ENCODE results near the gene PITX2.
A peak's percentile ranks its signal among the peaks of the same experiment; 100 is the strongest.

The PITX2 gene

DNA sequence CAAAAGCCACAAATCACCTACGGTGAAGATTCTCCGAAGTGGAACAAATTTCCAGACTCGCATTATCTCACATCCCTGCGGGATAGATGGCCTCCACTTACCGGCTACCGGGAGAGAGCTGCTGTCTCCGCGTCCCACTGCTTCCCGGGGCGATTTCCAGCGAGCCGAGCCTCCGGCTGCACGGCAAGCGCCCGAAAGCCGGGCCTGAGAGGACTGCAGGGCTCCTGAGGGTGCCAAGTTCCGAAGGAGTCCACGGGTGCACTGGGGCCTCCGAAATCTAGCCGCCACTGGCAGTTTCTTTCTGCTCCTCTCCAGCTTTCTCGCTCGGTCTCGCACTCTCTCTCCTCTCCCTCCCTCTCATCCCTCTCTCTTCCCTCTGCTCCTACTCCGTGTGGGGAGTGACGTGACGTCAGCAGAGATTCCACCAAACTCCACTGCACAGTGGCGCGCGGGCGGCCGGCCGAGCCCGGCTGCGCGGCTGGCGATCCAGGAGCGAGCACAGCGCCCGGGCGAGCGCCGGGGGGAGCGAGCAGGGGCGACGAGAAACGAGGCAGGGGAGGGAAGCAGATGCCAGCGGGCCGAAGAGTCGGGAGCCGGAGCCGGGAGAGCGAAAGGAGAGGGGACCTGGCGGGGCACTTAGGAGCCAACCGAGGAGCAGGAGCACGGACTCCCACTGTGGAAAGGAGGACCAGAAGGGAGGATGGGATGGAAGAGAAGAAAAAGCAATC lies 14.0 kb upstream of the PITX2 start:
- no peak for DNase-seq (ENCODE audit: low spot score)

DNA sequence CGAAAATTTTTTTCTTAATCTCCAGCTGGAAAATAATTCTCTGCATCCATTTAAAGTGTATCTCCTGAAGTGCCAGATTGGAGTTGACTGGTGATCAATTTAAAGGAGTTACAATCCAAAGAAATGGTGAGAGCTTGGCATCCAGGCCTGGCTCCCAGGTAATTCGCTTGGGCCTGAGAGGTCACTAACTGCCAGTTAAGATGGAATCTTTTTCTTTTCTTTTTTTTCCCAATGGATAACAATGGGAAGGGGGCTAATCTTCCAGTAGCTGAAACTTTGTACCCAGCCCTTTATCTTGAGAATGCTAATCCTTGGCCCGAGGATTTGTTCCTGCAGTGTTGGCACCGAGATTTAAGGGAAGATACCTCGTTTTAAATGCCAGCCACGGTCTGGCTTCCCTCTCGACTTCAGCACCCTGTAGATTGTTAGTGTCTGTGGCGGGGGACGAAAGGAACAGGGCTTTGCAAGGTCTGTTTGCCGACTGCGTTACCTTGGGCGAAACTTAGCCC lies 13.3 kb upstream of the PITX2 start:
- no peak for DNase-seq (ENCODE audit: low spot score)

DNA sequence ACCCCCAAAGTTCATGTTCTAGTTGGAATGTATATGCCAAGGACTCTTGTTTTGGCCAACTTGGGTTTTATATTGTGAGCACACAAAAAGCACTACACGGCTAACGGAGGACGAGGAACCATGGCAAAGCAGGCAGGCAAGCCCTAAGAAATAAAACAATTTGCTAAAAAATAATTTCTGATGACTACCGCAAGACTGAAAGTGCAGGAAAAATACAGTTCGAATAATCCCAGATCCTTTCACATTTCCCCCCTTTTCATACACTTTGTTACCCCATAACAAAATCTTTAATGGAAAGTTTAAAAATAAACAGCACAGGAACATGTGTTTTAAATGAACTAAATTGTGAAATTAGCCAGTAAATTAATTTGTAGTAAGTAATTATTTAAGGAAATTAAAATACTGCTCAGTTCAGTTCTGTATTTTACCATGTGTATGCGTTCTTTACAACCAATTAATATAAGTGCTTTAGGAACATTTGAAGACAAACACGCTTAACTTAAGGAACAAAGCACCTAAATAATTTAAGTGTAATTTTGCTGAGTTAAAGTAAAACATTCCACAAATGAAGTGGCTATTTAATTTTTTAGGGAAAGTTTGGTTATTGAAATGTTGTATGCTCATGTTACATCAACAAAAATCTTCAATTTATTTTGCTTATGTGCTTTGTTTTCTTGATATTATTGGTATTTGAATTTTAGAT lies 12.4 kb upstream of the PITX2 start:
- no peak for DNase-seq (ENCODE audit: low spot score)

DNA sequence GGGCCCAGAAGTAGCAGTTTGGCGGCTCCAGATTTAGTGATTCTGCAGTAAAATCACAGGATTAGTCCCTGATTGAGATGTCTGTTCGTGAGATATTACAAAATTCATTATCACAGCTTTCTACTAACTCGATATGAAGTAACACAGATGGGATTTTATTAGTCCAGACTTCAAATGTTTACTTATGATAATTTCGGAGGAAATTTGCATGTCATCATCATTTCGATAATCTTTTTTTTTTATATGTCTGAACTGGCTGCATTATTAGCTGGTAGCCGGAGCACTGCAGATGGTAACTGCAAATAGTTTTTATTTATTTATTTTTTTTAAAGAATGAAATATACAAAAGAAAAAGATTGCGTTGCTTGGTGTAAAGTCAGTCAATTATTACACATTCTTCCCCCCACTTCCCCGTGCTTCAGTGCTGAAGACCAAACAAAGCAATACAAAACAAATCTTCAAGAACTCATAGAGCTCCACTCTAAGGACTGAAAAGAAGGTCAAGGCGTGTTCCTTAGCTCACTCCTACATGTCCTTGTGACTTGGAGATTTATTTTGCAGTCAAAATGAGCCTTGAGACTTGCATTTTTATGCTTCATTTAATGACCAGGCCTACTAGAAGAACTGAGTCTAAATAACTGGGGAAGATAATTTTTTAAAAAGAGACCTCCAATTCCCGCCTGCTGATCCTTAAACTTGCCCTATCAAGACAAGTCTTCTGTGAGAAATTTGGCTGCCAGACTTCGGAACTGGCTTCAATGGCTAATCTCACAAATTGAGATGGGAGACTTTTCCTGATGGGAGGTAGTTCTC lies 11.7 kb upstream of the PITX2 start:
- DNase-seq (ENCODE audit: low spot score): no peak

DNA sequence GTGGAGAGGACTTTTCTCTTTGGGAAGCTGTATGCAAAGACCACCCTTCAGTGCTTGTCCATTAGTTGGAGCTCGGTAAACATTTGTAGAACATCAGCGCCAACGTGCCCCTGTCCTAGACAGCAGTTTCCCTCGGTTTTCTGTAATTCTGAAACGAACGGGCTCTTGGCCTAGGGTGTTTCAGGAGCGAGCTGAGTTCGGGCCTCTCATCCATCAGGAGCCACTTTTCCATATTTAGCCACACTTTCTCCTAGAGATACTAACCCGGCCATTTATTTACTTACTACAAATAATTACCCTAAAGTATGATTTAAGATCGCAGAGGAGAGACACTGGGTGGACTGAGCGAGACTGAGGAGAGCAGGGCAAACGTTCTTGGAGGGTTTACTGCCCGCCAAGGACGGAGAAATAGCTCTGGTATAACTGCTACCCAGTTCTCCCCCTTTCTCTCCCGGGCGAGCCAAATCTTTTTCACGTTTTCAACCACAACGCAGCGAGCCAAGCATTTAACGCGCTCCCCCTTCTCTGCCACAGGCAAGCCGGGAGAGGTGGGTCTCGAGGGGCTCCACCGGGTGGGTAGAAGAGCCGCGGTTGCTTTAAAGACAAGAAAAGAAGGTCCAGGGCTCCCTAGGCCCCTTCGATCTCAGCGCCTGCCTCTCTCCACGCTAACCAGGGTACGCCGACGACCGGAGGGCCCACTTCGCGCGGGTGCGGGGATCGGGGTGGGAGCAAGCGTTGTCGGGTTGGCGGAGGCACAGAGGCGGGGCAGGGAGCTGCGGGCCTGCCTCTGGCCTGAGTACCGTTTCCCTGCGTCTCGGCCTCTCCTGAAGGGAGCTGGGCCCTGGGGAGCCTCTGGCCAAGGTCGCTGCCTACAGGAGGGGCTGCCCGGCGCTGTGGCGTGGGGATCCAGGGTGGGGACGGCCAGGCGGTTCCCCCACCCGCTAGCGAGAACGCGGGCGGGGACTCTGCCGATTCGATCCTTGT lies 10.8 kb upstream of the PITX2 start:
- no peak for DNase-seq (ENCODE audit: low spot score)

DNA sequence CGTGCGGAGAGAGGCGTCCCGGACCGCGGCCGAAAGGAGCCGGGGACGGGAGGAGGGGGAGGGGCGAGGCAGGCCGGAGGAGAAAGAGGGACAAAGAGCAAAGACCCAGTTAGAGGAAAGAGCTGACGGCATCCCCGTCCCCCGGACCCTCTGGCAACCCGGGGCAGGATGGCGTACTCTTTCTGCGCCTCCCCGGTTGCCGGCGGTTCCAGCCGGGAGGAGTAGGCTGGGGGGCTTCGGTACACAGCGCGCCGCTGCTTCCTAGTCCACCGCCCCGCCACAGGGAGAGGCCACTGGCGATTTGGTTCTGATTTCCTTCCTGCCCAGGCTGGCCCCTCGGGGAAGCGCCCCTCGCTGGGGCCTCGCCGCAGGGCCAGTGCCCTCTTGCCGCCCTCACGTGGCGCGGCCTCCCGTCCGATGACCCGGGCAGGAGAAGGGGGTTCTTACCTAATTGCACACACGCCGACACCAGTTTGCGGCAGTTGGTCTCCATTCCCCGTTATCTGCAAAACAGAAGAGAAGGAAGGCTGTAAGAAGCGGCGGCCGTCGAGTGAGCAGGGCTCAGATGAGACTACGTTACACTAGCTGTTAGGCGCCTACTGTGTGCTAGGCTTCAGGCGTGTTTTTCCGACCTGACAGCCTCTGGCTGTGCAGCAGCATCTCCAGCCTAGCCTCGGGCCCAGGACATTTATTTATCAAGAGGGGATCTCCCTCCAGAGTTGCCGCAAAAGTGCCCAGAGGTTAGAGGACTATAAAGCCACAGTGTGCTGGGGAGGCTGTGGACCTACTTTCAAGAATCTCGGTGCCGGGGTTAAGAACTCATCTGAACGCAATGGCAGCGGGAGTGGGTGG lies 9.9 kb upstream of the PITX2 start:
- DNase-seq (ENCODE audit: low spot score): no peak

DNA sequence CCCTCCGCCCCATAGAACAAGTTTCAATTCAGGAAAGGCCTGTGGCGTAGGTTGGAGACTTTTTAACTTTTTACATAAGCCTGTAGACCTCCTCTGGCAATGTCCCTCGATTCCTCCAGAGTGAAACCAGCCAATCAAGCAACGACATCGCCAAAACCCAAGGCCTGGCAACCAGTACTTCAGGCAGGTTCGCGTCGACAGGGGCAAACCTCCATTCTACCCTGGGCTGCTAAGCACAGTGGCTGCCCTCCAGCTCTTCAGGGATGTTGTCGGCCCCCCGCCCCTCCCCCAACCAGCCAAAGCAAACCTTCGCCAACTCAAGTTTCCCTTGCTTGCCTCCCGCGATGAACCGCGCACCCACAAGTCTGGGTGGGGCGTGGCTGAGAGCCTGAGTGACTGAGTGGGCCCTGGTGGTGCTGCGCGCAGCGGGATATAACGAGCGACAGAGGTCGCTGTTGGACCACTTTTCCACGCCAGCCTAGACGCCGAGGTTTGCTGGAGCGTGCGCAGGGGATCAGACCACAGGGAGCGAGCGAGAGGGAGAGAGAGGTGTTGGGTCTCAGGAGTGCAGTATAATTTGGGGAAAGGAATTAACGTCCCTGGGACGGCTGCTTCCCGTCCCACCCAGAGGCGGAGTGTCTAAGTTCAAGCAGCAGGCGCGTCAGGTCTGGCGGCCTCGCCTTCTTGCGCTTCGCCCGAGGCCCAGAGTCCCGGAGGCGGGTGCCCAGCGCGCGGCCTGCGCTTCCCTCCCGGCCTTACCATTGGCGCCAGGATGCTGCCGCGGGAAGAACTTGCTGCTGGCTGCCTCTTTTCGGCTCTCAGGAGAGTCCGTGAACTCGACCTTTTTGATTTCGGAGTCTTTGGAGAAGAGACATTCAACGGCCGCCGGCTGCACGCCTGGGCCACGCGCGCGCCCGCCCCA lies 9.0 kb upstream of the PITX2 start:
- peak; percentile 83 for DNase-seq (ENCODE audit: low spot score)

DNA sequence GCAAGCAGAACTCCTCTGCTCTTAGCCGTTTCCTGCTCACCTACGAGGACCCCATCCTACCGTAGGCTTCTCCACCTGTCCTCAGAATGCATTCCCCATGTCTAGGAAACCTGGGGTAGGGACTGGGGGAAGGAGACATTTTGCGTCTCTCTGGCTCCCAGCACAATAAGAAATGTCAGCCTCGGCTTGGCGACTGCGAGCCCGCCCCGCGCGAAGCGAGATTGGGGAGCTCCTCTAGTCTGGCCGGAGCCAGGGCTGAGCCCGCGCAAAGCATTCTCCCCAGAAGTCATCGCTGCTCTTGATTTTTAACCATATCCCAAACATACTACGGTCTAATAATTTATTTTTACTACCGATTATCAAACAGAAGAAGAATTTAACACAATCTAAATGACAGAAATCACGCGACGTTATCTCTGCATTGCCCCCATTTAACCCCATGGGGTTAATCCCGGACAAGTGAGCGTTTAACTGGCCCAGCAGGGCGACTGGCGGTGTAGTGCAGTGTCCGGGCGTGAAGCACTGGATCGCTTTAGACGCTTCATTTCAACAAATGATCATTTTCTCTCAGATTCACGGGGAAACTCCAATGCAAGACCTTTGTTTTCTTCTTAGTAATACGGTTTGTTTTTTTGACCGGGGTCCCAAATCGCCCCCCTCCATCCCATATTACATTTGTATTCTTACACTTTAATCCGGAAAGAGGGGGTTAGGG lies 8.0 kb upstream of the PITX2 start:
- no peak for DNase-seq (ENCODE audit: low spot score)

DNA sequence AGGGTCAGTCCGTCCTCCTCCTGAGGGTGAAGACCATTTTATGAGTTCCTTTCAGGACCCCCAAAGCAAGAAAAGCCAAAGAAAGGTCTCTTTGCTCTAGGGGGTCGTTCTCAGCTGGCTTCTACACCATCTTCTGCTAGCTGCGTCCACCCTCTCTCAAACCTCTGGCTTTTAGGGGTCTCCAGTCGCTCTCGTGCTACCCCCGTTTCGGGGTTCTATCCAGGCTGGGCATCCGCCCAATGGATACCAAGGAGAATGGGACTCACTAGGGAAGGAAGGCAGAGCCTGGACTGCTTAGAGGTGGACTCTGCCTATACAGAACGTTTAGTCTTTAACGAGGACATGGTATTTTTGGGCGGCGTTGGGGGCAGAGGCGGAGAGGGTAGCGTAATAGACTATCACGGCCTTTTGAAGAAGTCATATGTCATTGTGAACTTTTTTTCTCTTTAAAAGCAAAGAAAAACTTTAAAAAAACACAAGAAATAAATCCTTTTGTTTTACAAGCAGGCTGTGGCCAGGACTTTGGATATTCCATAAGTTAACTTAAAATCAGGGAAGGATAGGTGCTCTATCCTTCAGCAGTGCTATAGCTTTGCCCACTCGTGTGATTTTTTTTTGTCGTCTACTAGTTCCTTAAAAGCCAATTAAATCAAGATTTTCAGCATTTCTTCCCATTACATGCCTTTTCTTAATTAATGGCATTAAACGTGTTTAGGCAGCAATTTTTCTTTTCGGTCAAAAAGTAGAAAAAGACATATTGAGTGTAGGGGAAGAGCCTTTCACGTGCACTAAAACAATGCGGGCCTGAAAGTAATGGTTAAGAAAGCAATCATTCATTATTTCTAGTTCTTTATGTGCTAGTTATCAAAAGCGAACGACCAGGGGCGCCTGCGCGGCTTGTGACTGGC lies 7.2 kb upstream of the PITX2 start:
- no peak for DNase-seq (ENCODE audit: low spot score)

DNA sequence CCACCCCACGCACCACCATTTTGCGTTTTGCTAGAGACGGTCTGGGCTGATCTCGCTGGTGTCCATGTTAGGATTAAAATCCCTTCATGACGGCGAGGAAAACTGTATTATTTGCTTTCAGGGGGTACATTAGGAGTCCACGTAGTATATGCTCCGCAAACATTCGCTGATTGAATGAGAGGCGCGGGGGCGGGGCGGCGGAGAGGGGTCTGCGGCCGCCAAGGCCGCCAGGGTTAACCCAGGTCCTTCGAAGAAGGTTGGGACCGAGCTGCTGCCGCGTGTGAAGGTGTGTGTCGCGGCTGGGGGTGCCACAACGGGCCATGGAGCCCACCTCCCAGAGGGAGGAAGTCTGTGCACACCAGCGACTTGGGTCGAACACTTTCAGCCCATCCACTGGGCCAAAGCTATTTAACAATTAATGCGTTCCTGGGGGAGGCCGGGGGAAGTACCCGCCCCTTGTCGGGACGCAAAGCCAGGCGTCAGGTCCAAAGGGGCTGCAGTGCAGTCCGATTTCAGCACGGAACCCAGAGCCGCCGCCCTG lies 6.4 kb upstream of the PITX2 start:
- no peak for DNase-seq (ENCODE audit: low spot score)

DNA sequence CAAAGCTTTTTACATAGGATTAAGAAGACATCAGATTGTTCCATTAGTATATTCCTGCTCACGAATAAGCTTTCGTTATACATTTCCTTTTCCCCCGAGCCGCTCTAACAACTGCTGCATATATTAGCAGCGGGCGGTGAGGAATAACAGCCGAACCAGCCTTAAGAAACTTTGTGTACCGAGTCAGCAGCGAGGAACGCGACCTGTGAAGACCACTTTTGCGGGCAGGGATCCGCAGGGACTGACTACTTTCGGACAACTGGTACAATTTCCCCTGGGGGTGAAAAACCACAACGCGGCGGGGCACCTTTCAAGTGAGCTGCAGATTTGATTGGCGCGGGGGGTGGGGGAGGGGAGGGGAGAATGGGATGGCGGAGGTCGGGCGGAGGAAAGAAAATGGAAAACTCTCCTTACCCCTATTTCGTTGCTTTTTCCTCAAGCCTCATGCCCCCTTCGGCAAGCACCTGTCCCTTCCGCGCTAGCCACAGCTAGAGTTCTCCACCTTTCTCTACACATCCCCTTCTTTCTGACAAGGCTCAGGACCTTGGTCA lies 5.9 kb upstream of the PITX2 start:
- no peak for DNase-seq (ENCODE audit: low spot score)

DNA sequence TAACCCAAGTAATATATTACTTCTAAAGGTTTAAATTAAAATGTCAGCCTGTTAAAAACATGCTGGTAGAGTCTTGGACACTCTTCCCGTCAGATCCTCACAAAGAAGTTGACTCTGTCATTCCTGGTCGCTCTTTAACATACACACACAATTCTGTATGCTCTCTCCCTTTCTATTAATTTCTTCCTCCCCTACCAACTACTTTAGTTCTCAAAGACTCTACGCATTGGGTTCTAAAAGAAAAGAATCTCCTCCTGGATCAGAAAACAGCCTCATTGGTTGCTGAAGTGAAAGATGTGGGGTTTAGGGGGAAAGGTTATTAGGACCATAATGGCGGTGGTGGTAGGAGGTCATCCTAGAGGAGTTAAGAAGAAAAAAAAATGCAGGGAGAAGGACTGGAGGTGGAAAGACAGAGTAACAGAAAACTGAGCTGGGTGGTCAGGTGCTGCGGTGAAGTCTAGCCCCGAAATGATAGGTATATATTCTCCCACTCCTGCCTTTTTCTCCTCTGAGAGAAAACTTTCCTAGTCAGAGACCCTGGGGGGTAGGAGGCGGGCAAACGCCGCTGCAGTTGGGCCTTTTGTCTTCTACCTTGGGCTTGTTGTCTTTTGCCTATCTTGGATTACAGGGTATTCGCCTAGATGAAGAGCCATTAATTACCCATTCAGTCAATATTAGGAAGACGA lies 5.2 kb upstream of the PITX2 start:
- DNase-seq (ENCODE audit: low spot score): no peak

DNA sequence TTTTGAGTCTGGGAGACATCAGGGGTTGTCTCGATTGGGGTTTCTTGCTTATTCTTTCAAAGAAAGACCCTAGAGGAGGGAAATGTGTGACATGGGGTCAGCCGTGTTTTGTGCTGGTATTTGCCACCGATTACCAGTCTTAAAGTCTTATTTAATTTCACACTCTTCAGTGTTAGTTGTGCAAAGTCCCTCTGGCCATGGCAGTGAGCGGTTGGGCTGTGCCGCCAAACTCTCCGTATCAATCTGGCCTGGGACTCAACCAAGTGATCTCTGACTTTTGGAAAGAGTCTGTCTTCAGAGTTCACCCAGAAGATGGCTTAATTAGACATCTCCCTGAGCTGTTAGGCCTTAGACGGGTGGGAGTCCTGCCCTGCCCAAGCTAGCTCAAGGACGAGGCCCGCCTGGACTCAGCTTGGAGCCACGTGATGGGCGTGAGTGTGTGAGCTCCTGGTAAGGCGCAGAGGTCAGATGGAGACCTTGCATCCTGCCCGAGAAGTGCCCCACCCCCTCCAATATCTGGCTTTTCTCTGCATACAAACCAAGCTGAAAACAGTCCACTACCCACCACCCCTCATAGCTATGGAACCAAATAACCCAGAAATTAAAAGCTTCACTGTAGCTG lies 3.8 kb upstream of the PITX2 start:
- DNase-seq (ENCODE audit: low spot score): no peak

DNA sequence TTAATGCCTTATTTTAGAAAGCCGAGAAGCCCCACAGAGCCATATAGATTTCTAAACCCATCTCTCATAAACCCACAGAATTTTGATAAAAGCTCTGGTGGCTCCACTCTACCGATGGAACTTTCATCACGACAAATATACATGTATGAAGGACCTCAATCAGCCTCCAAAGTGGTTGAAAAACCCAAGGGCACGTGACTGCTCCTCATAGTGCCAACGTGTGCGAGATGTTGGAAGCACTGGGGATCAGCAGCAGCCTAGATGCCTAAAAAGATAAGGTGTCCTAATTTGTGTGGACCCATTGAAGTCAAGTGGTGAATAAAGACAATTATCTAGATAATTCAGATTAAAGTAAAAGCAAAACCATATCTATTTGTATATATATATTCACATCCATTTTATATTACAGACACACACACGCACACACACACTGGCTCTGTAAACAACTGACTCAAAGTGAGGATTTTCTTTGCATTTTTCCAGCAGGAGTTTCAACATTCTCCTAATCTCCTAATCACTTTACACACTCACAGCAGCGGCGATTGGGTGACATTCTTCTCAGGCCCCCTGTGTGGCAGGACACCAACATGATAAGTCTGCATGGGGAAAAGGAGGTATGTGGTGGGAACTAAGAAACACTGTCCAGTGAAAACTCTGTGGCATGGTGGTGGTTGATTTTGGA lies 2.8 kb upstream of the PITX2 start:
- DNase-seq (ENCODE audit: low spot score): no peak

DNA sequence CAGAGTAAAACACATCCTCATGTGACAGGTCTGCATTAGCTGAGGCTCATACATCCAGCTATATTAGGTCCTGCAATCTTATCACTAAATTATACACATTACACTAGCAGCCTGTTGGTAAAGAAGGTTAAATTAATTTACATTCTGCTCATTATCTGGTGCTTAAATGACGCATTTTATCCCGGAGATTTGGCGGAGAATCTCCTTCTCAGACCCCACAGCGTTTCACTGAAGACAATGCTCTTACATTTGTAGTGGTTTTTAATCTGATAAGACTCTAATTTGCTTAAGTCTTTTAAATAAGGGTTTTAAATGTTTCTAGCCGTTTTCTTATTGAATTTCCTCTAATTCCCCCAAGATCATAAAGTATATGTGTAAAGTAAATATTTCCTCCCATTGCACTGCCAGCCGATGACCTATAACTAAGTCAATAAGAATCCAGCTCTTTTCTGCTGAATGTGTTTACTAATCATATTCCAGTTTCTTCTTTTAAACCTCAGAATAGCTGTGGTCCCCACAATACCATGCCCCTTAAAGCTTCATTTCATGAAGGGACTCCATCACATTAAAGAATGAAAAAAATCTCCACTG lies 2.1 kb upstream of the PITX2 start:
- no peak for DNase-seq (ENCODE audit: low spot score)
